SJSA1 (cell line): Measurements from ENCODE around the gene GARIN5B. TPM values are rescaled to one million over a fixed set of nuclear protein-coding genes. Genes with fewer than 3 reads are reported as not detected.

Source experiments
- DNase-seq, 2 experiments: peaks; one replicate each; pipeline ENCODE4 v3.0.0-alpha.2; 2015 to 2020; ENCODE audit warnings: low spot score in 2 of 2, low read depth in 1 of 2
- H3K27ac ChIP-seq: fragments of 250-450 bp; sonication (Bioruptor Pico); 2 replicates; pipeline ENCODE4 v1.5.1; 2020; ENCODE audit warnings: mild to moderate bottlenecking, moderate library complexity
- H3K27me3 ChIP-seq: fragments of 250-450 bp; sonication (Bioruptor Pico); replicated peaks from 2 replicates; pipeline ENCODE4 v1.5.1; 2020; ENCODE audit warnings: mild to moderate bottlenecking, moderate library complexity
- H3K36me3 ChIP-seq: fragments of 250-450 bp; sonication (Bioruptor Pico); 2 replicates; pipeline ENCODE4 v1.5.1; 2020; ENCODE audit warnings: mild to moderate bottlenecking
- H3K4me1 ChIP-seq: fragments of 250-450 bp; sonication (Bioruptor Pico); replicated peaks from 2 replicates; pipeline ENCODE4 v1.6.1; 2021; ENCODE audit warnings: mild to moderate bottlenecking
- H3K4me3 ChIP-seq: fragments of 250-450 bp; sonication (Bioruptor Pico); 2 replicates; pipeline ENCODE4 v1.5.1; 2020; ENCODE audit warnings: mild to moderate bottlenecking
- H3K9me3 ChIP-seq: fragments of 250-450 bp; sonication (Bioruptor Pico); replicated peaks from 2 replicates; pipeline ENCODE4 v1.5.1; 2020; ENCODE audit warnings: mild to moderate bottlenecking
- total RNA-seq: library from RNA; depleted of rRNA; stranded (reverse); fragments of >200 nt; shearing (Covaris generic); gene quantifications from 2 replicates; pipeline ENCODE4 v1.2.3, GENCODE V29; 2014

GARIN5B gene
- total RNA-seq, 1 experiment from 2014 or later, result 0.03 TPM

- Histone ChIP-seq H3K36me3 (peaks cover 35% of the 10 kb centered on the region), H3K4me1 (peaks cover 45% of the 10 kb centered on the region), H3K9me3 (0 out of 2 replicates have a peak, but pooled peaks cover 2% of the 10 kb centered on the region), H3K4me3 (peak within 1 kb of the TSS; percentile 69), H3K27ac (peak within 1 kb of the TSS; percentile 84), H3K27me3 (no peaks in the 10 kb centered on the region)
- DNase-seq, result no peak
These were observed 21.3 kb upstream of the GARIN5B start, which contains the start of gene TMEM238 for GRCh38 chr19:55384131-55384919. TSS of gene TMEM238 (minus strand) at chr19:55384292. CDS start at chr19:55384259, 33 bp downstream.

- peaks cover 27% of the 10 kb centered on the region for H3K36me3 ChIP-seq
- H3K27me3 ChIP-seq, result no peaks in the 10 kb centered on the region
- DNase-seq, result no peak
- H3K4me1 ChIP-seq, result peaks cover 41% of the 10 kb centered on the region
- H3K9me3 ChIP-seq, result 0 out of 2 replicates have a peak, but pooled peaks cover 2% of the 10 kb centered on the region
- no peak overlapping the region for H3K27ac ChIP-seq
- H3K4me3 ChIP-seq, result peak overlapping the region; percentile 27
These were observed 20.4 kb upstream of the GARIN5B start for GRCh38 chr19:55383279-55384130.

- Histone ChIP-seq H3K36me3 (peaks cover 18% of the 10 kb centered on the region), H3K4me3 (no peak overlapping the region), H3K27ac (no peak overlapping the region), H3K4me1 (peaks cover 31% of the 10 kb centered on the region), H3K27me3 (no peaks in the 10 kb centered on the region), H3K9me3 (0 out of 2 replicates have a peak, but pooled peaks cover 2% of the 10 kb centered on the region)
- DNase-seq, result no peak
These were observed 19.5 kb upstream of the GARIN5B start for GRCh38 chr19:55382522-55383054.

GRCh38 chr19:55382013-55382412 lies 19.0 kb upstream of the GARIN5B start:
- peaks cover 12% of the 10 kb centered on the region for H3K36me3 ChIP-seq
- H3K27me3 ChIP-seq, result no peaks in the 10 kb centered on the region
- H3K27ac ChIP-seq, result no peak overlapping the region
- no peak overlapping the region for H3K4me3 ChIP-seq
- DNase-seq, result no peak
- H3K9me3 ChIP-seq, result 0 out of 2 replicates have a peak, but pooled peaks cover 2% of the 10 kb centered on the region
- H3K4me1 ChIP-seq, result peaks cover 26% of the 10 kb centered on the region

- Histone ChIP-seq H3K27me3 (no peaks in the 10 kb centered on the region), H3K27ac (no peak overlapping the region), H3K36me3 (no peaks in the 10 kb centered on the region), H3K4me3 (no peak overlapping the region), H3K9me3 (0 out of 2 replicates have a peak, but pooled peaks cover 2% of the 10 kb centered on the region), H3K4me1 (peaks cover 15% of the 10 kb centered on the region)
- DNase-seq, result no peak
These were observed 16.1 kb upstream of the GARIN5B start for GRCh38 chr19:55379174-55379573.

- Histone ChIP-seq H3K27ac (no peak overlapping the region), H3K4me1 (peaks cover 20% of the 10 kb centered on the region), H3K9me3 (no peaks in the 10 kb centered on the region), H3K4me3 (no peak overlapping the region), H3K36me3 (no peaks in the 10 kb centered on the region), H3K27me3 (no peaks in the 10 kb centered on the region)
- DNase-seq, result no peak
These were observed 14.5 kb upstream of the GARIN5B start for GRCh38 chr19:55377356-55378131.

- Histone ChIP-seq H3K4me1 (peaks cover 32% of the 10 kb centered on the region), H3K27me3 (no peaks in the 10 kb centered on the region), H3K27ac (no peak within 1 kb of the TSS), H3K36me3 (no peaks in the 10 kb centered on the region), H3K4me3 (no peak within 1 kb of the TSS), H3K9me3 (no peaks in the 10 kb centered on the region)
- no peak for DNase-seq
These were observed 13.3 kb upstream of the GARIN5B start, which contains the start of gene TMEM190 for GRCh38 chr19:55376241-55376933. TSS of gene TMEM190 (plus strand) at chr19:55376826. CDS start at chr19:55376854, 28 bp downstream.

GRCh38 chr19:55373993-55374757 lies 11.1 kb upstream of the GARIN5B start:
- no peaks in the 10 kb centered on the region for H3K9me3 ChIP-seq
- peak overlapping the region; percentile 92 for H3K27ac ChIP-seq
- DNase-seq, result peak; percentile 86 to 94
- peaks cover 7% of the 10 kb centered on the region for H3K36me3 ChIP-seq
- no peak overlapping the region for H3K4me3 ChIP-seq
- H3K27me3 ChIP-seq, result no peaks in the 10 kb centered on the region
- peaks cover 48% of the 10 kb centered on the region for H3K4me1 ChIP-seq

GRCh38 chr19:55373306-55373992 lies 10.4 kb upstream of the GARIN5B start:
- H3K4me1 ChIP-seq, result peaks cover 55% of the 10 kb centered on the region
- no peaks in the 10 kb centered on the region for H3K9me3 ChIP-seq
- peak overlapping the region; percentile 92 for H3K27ac ChIP-seq
- DNase-seq, result peak in 1 of 2 experiments; percentile 38
- H3K4me3 ChIP-seq, result no peak overlapping the region
- peaks cover 14% of the 10 kb centered on the region for H3K36me3 ChIP-seq
- H3K27me3 ChIP-seq, result no peaks in the 10 kb centered on the region

- Histone ChIP-seq H3K4me3 (no peak overlapping the region), H3K9me3 (no peaks in the 10 kb centered on the region), H3K4me1 (peaks cover 58% of the 10 kb centered on the region), H3K27ac (peak overlapping the region; percentile 76), H3K36me3 (peaks cover 24% of the 10 kb centered on the region), H3K27me3 (no peaks in the 10 kb centered on the region)
- peak; percentile 93 to 95 for DNase-seq
These were observed 9.4 kb upstream of the GARIN5B start for GRCh38 chr19:55372316-55373081.
